GM06990 (cell line): ENCODE results near the gene PERCC1.

Experiments used
- DNase-seq: peaks from one replicate; pipeline ENCODE4 v3.0.0-alpha.2; 2011; ENCODE audit not compliant: insufficient read length; ENCODE audit errors: extremely low read depth
- H3K27me3 ChIP-seq: replicated peaks from 2 replicates; pipeline ENCODE4 v1.6.0; 2011; ENCODE audit warnings: low read length; ENCODE audit not compliant: control insufficient read depth, insufficient read depth
- H3K36me3 ChIP-seq: 2 replicates; pipeline ENCODE4 v1.5.1; 2011; ENCODE audit warnings: low read length; ENCODE audit not compliant: control insufficient read depth, insufficient read depth
- H3K4me3 ChIP-seq: replicated peaks from 2 replicates; pipeline ENCODE4 v1.5.1; 2011; ENCODE audit warnings: low read depth, mild to moderate bottlenecking, control low read depth, low read length
- CTCF ChIP-seq: IDR thresholded peaks from 2 replicates; pipeline ENCODE4 v1.5.1; 2011; ENCODE audit warnings: low read length, control low read depth, mild to moderate bottlenecking, inconsistent platforms; ENCODE audit not compliant: insufficient read depth, poor library complexity, severe bottlenecking

Gene PERCC1

DNA sequence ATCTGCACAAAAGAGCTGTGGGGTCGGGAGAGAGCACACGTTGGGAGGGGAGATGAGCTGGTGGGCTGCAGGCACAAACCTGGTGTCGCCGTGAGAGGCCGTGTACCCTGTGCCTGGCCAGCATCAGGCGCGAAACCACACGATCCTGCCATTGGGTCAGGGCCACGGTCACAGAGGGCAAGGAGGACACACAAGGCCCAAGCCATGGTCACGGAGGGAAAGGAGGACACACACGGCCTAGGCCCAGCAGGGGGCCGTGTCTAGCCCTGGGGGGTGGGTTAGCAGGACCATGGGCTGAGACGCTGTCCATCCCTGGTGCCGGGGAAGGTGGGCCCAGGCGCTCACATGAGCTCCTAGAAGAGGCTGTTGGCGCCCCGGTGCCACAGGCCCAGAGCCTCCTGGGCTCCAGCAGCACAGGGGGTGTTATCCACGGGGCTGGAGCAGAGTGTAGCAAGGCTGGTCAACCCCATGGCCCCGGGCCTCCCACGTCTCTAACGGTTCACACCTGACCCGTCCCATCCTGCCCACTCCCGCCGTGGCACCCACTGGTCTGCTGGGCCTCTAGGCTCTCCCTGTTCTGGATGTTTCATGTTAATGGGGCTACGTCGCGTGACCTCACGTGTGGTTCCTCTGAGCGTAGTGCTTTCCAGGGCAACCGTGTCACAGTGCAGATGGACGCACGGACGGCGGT is 21.0 kb downstream of the PERCC1 start:
- H3K4me3 ChIP-seq: no peak overlapping the region
- no peak for DNase-seq
- peaks cover 19% of the 10 kb centered on the region for H3K36me3 ChIP-seq
- TF ChIP-seq CTCF: no peak
- no peaks in the 10 kb centered on the region for H3K27me3 ChIP-seq

- DNase-seq: no peak
- TF ChIP-seq CTCF: no peak
- H3K36me3 ChIP-seq: peaks cover 19% of the 10 kb centered on the region
Observed at GRCh38 chr16:1452530-1452929, 21.7 kb downstream of the PERCC1 start.

GRCh38 chr16:1453316-1453715 is 22.4 kb downstream of the PERCC1 start:
- Histone ChIP-seq H3K36me3 (peaks cover 22% of the 10 kb centered on the region), H3K27me3 (no peaks in the 10 kb centered on the region), H3K4me3 (no peak overlapping the region)
- DNase-seq: no peak
- no peak for TF ChIP-seq CTCF

More at GRCh38 chr16:1452530-1452929, 21.7 kb downstream of the PERCC1 start:
- H3K27me3 ChIP-seq: no peaks in the 10 kb centered on the region
- H3K4me3 ChIP-seq: no peak overlapping the region

DNA sequence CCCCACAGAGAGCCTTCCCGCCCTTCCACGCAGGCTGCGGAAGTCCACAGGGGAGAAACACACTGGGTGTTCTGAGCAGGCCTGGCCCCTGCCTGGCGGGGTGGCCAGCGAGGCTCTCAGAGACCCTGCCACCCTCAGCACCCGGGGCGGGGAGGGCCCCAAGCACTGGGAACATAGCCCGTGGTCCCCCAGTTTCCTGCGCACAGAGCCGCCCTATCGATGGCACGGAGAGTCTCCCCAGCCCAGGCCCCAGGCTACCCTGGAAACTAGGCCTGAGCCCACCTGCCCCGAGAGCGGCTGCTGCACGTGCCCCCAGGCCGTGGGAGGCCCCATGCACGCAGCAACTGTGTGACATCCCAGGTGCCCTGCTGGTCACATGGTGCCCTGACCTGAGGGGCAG is 23.7 kb downstream of the PERCC1 start:
- DNase-seq: no peak
- TF ChIP-seq CTCF: no peak
- H3K36me3 ChIP-seq: peaks cover 19% of the 10 kb centered on the region
- no peaks in the 10 kb centered on the region for H3K27me3 ChIP-seq
- H3K4me3 ChIP-seq: no peak overlapping the region

- DNase-seq: no peak
- H3K36me3 ChIP-seq: peaks cover 22% of the 10 kb centered on the region
- TF ChIP-seq CTCF: no peak
Observed at GRCh38 chr16:1455190-1456171, 24.6 kb downstream of the PERCC1 start.

More at GRCh38 chr16:1455190-1456171, 24.6 kb downstream of the PERCC1 start:
- H3K27me3 ChIP-seq: no peaks in the 10 kb centered on the region
- no peak overlapping the region for H3K4me3 ChIP-seq
